ENCODE measurements around the gene IFNA13. TPM values are rescaled to one million over a fixed set of nuclear protein-coding genes. Genes with fewer than 3 reads are reported as not detected.

IFNA13 gene
- polyA plus RNA-seq, 1 of the 3 experiments (the other 2 are of a cell fraction), result not detected

Other genes with a start within 250 kb of the IFNA13 start
- gene IFNW1, start 226.2 kb downstream of the IFNA13 start, polyA plus RNA-seq (2012; rRNA removed), result not detected in 2 replicates
- not detected in 2 replicates for gene IFNA21, start 201.4 kb downstream of the IFNA13 start, polyA plus RNA-seq (2012; rRNA removed)
- gene IFNA4, start 180.5 kb downstream of the IFNA13 start, polyA plus RNA-seq (2012; rRNA removed), result not detected in 2 replicates
- not detected in 2 replicates for gene IFNA7, start 165.9 kb downstream of the IFNA13 start, polyA plus RNA-seq (2012; rRNA removed)
- not detected in 2 replicates for gene IFNA10, start 160.9 kb downstream of the IFNA13 start, polyA plus RNA-seq (2012; rRNA removed)
- not detected in 2 replicates for gene IFNA16, start 150.7 kb downstream of the IFNA13 start, polyA plus RNA-seq (2012; rRNA removed)
- not detected in 2 replicates for gene IFNA17, start 139.8 kb downstream of the IFNA13 start, polyA plus RNA-seq (2012; rRNA removed)
- not detected in 2 replicates for gene IFNA14, start 128.1 kb downstream of the IFNA13 start, polyA plus RNA-seq (2012; rRNA removed)
- gene IFNA5, start 62.7 kb downstream of the IFNA13 start, polyA plus RNA-seq (2012; rRNA removed), result not detected in 2 replicates
- 6.8 and 8.8 TPM in 2 replicates for gene KLHL9, start 32.7 kb downstream of the IFNA13 start, polyA plus RNA-seq (2012; rRNA removed)
- not detected in 2 replicates for gene IFNA6, start 17.2 kb downstream of the IFNA13 start, polyA plus RNA-seq (2012; rRNA removed)
- gene IFNA2, start 17.3 kb upstream of the IFNA13 start, polyA plus RNA-seq (2012; rRNA removed), result not detected in 2 replicates
- gene IFNA8, start 41.1 kb upstream of the IFNA13 start, polyA plus RNA-seq (2012; rRNA removed), result not detected in 2 replicates
- not detected in 2 replicates for gene IFNA1, start 72.4 kb upstream of the IFNA13 start, polyA plus RNA-seq (2012; rRNA removed)
- 0.05 and 0.08 TPM in 2 replicates for gene IFNE, start 114.3 kb upstream of the IFNA13 start, polyA plus RNA-seq (2012; rRNA removed)